ENCODE data around the gene FOXO1. TPM values are rescaled to one million over a fixed set of nuclear protein-coding genes. Genes with fewer than 3 reads are reported as not detected.
A peak's percentile ranks its signal among the peaks of the same experiment; 100 is the strongest.

FOXO1 gene
- total RNA-seq, 1 donor from 2014 or later, result 65.8 TPM

DNA sequence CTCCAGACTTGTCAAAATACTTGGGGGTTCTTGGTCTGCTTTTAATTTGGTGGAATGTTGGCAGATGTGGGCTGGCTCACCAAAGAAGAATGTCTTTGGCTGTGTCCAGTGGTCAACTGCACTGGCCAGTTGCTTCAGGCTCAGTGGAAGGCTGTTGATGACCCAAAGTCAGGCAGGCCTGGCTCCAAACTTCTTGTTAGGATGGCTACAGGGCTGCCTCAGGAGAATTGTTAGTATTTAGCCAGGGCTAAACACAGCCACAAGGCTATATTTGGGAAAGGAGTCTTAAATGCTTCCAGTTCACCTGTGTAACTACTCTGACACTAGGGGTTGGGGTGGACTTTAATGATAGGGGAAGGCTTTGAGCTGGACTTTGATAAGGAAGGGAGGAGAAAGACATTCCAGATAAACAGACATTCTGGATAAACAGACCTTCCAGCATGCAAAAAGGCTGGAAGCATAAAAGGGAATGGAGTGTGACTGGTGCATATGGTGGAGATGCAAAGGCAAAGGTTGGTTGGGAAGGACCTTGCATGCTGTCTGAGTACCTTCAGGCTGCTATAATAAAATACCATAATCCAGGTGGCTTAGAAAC, 116.8 kb downstream of the FOXO1 start:
- Mint-ChIP-seq H3K36me3 (ENCODE audit: low read depth, unreplicated experiment) (peaks cover 13% of the 10 kb centered on the region), H3K9me3 (ENCODE audit: unreplicated experiment) (no peaks in the 10 kb centered on the region), H3K4me3 (ENCODE audit: unreplicated experiment) (no peak overlapping the region), H3K27me3 (ENCODE audit: unreplicated experiment) (peaks cover 8% of the 10 kb centered on the region), H3K27ac (ENCODE audit: unreplicated experiment) (peak overlapping the region; percentile 7), H3K4me1 (ENCODE audit: unreplicated experiment) (peaks cover 37% of the 10 kb centered on the region)
- no peak for DNase-seq (ENCODE audit: low spot score)
- TF ChIP-seq, protein P1, sequence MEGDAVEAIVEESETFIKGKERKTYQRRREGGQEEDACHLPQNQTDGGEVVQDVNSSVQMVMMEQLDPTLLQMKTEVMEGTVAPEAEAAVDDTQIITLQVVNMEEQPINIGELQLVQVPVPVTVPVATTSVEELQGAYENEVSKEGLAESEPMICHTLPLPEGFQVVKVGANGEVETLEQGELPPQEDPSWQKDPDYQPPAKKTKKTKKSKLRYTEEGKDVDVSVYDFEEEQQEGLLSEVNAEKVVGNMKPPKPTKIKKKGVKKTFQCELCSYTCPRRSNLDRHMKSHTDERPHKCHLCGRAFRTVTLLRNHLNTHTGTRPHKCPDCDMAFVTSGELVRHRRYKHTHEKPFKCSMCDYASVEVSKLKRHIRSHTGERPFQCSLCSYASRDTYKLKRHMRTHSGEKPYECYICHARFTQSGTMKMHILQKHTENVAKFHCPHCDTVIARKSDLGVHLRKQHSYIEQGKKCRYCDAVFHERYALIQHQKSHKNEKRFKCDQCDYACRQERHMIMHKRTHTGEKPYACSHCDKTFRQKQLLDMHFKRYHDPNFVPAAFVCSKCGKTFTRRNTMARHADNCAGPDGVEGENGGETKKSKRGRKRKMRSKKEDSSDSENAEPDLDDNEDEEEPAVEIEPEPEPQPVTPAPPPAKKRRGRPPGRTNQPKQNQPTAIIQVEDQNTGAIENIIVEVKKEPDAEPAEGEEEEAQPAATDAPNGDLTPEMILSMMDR (IDR thresholded peaks at IDR 0.05; ENCODE audit: unreplicated experiment), result no peak

DNA sequence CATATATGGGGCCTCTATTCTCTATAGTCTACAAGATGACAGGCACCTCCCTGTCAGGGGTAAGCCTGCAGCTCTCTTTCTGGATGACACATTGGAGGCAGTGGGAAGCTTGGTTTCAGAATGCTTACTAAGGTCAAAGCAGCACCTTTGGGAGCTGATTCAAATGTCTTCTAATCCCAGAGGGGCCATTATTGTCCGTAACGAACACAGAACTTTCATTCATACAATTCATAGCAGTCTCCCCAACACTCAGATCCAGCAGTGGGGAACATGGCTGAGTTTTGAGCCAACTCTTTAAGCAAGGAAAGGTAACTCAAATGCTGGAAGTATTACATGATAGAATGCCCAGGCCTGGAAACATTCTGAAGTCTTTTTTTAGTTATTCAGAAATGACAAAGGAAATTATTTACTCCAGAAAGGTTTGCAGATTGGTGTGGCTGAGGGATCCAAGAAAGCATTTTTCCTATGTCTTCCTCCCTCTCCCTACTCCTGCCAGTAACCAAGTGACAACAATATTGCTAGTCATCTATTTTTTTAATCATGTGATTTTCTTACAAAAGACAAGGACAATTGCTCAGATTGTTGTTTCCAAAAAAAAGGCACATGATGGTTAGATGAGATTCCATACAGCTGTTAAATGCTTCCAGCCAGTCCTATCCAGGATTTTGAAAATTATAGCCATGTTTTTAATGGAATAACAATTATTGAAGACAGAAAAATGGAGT, 118.7 kb downstream of the FOXO1 start:
- no peaks in the 10 kb centered on the region for H3K9me3 Mint-ChIP-seq (ENCODE audit: unreplicated experiment)
- TF ChIP-seq, protein P1 (IDR thresholded peaks at IDR 0.05; ENCODE audit: unreplicated experiment), result no peak
- no peak for DNase-seq (ENCODE audit: low spot score)
- H3K4me1 Mint-ChIP-seq (ENCODE audit: unreplicated experiment), result peaks cover 21% of the 10 kb centered on the region
- H3K4me3 Mint-ChIP-seq (ENCODE audit: unreplicated experiment), result no peak overlapping the region
- peaks cover 5% of the 10 kb centered on the region for H3K27me3 Mint-ChIP-seq (ENCODE audit: unreplicated experiment)
- no peak overlapping the region for H3K27ac Mint-ChIP-seq (ENCODE audit: unreplicated experiment)
- H3K36me3 Mint-ChIP-seq (ENCODE audit: low read depth, unreplicated experiment), result no peaks in the 10 kb centered on the region

DNA sequence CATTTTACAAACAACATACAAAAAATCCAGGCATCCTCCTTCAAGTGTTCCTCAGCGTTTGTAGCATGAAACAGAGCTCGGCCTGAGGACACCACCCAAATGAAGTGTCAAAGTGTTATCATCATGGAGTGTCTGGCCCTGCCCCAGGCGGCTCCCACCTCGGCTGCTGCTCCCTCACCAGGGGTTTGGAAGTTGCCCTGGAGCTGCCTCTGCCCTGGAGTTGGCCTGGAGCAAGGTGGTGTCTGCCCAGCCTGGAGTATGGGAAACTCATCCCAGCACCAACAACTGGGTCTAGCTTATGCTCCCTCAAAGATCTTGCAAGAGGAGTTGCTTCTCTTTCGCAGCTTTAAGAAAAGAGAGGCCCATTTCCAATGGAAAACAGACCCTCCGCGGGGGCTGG, 120.4 kb downstream of the FOXO1 start:
- peaks cover 3% of the 10 kb centered on the region for H3K27me3 Mint-ChIP-seq (ENCODE audit: unreplicated experiment)
- no peaks in the 10 kb centered on the region for H3K9me3 Mint-ChIP-seq (ENCODE audit: unreplicated experiment)
- H3K4me3 Mint-ChIP-seq (ENCODE audit: unreplicated experiment), result no peak overlapping the region
- DNase-seq (ENCODE audit: low spot score), result no peak
- H3K27ac Mint-ChIP-seq (ENCODE audit: unreplicated experiment), result no peak overlapping the region
- H3K4me1 Mint-ChIP-seq (ENCODE audit: unreplicated experiment), result peaks cover 15% of the 10 kb centered on the region
- no peaks in the 10 kb centered on the region for H3K36me3 Mint-ChIP-seq (ENCODE audit: low read depth, unreplicated experiment)
- TF ChIP-seq, protein P1 (IDR thresholded peaks at IDR 0.05; ENCODE audit: unreplicated experiment), result no peak

DNA sequence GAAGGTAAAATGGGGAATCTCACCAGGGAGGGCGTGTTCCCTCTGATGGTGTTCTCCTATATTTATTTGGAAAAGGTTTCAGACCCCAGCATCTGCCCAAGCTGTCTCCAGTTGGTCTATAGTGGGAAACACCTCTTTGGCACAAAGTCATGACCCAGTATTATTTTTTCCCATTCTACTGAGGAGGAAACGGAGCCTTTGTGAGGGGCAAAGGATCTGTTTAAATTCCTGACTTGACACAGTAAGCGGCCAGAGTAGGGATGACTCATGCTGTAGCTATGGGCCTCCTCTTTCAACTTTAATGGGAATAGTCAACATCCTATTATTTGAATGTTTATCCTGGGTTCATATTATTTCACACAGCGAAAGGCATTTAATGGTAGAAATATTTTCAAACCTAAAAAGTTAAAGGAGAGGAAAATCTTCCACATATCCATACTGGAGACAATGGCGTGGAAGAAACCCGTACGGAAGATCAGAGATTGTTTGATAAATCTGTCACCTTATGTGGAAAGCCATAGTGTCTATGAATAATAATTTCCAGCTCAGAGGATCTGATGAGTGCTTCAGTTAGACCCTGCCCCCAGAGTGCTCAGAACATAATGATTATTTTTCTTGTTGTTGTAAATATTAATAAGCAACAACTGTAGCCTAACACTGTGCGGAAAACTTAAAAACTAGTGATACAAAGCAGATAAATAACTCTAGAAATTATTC, 126.0 kb downstream of the FOXO1 start:
- no peaks in the 10 kb centered on the region for H3K27me3 Mint-ChIP-seq (ENCODE audit: unreplicated experiment)
- no peak overlapping the region for H3K4me3 Mint-ChIP-seq (ENCODE audit: unreplicated experiment)
- no peaks in the 10 kb centered on the region for H3K36me3 Mint-ChIP-seq (ENCODE audit: low read depth, unreplicated experiment)
- peaks cover 13% of the 10 kb centered on the region for H3K4me1 Mint-ChIP-seq (ENCODE audit: unreplicated experiment)
- peak overlapping the region; percentile 75 for H3K27ac Mint-ChIP-seq (ENCODE audit: unreplicated experiment)
- DNase-seq (ENCODE audit: low spot score), result no peak
- H3K9me3 Mint-ChIP-seq (ENCODE audit: unreplicated experiment), result no peaks in the 10 kb centered on the region
- TF ChIP-seq, protein P1 (IDR thresholded peaks at IDR 0.05; ENCODE audit: unreplicated experiment), result no peak
